Measurements from ENCODE around the gene KIRREL3. TPM values are rescaled to one million over a fixed set of nuclear protein-coding genes. Genes with fewer than 3 reads are reported as not detected.
A peak's percentile ranks its signal among the peaks of the same experiment; 100 is the strongest.

The KIRREL3 gene
- total and polyA plus RNA-seq, 4 donors, result 0.02 to 0.71 (median 0.15) TPM; not detected in 1

GRCh38 chr11:126467046-126467370, 533.6 kb downstream of the KIRREL3 start:
- TF ChIP-seq, protein P1, sequence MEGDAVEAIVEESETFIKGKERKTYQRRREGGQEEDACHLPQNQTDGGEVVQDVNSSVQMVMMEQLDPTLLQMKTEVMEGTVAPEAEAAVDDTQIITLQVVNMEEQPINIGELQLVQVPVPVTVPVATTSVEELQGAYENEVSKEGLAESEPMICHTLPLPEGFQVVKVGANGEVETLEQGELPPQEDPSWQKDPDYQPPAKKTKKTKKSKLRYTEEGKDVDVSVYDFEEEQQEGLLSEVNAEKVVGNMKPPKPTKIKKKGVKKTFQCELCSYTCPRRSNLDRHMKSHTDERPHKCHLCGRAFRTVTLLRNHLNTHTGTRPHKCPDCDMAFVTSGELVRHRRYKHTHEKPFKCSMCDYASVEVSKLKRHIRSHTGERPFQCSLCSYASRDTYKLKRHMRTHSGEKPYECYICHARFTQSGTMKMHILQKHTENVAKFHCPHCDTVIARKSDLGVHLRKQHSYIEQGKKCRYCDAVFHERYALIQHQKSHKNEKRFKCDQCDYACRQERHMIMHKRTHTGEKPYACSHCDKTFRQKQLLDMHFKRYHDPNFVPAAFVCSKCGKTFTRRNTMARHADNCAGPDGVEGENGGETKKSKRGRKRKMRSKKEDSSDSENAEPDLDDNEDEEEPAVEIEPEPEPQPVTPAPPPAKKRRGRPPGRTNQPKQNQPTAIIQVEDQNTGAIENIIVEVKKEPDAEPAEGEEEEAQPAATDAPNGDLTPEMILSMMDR (IDR thresholded peaks at IDR 0.05; ENCODE audit: control extremely low read depth, extremely low read depth), result no peak
- peak overlapping the region in 1 of 2 donors; percentile 84 for H3K27ac ChIP-seq (ENCODE audit: low read depth in 1 of 2, low read length in 1 of 2)
- peaks cover 0 to 29% (median 8%) of the 10 kb centered on the region in 5 donors for H3K4me1 ChIP-seq (ENCODE audit: control insufficient read depth in 5 of 5, insufficient read depth in 5 of 5, low read length in 5 of 5)
- H3K36me3 ChIP-seq (ENCODE audit: control insufficient read depth in 4 of 4, insufficient read depth in 4 of 4, low read length in 4 of 4), result no peaks in the 10 kb centered on the region
- H3K27me3 ChIP-seq (ENCODE audit: control insufficient read depth in 3 of 3, insufficient read depth in 3 of 3, low read length in 2 of 3), result no peaks in the 10 kb centered on the region
- DNase-seq, result no peak
- peaks cover 0 to 5% (median 0%) of the 10 kb centered on the region in 4 donors for H3K9me3 ChIP-seq (ENCODE audit: control insufficient read depth in 4 of 4, insufficient read depth in 3 of 4, low read length in 3 of 4)
- no peak overlapping the region for H3K9ac ChIP-seq (ENCODE audit: insufficient read depth in 1 of 2, low read length in 2 of 2)
- no peak for ATAC-seq (ENCODE audit: insufficient read depth, low FRiP score)
- H3K4me3 ChIP-seq, result no peak overlapping the region
- 88 to 90% methylated on average over 13 of the region's 13 CpGs for WGBS, 2 donors

DNA sequence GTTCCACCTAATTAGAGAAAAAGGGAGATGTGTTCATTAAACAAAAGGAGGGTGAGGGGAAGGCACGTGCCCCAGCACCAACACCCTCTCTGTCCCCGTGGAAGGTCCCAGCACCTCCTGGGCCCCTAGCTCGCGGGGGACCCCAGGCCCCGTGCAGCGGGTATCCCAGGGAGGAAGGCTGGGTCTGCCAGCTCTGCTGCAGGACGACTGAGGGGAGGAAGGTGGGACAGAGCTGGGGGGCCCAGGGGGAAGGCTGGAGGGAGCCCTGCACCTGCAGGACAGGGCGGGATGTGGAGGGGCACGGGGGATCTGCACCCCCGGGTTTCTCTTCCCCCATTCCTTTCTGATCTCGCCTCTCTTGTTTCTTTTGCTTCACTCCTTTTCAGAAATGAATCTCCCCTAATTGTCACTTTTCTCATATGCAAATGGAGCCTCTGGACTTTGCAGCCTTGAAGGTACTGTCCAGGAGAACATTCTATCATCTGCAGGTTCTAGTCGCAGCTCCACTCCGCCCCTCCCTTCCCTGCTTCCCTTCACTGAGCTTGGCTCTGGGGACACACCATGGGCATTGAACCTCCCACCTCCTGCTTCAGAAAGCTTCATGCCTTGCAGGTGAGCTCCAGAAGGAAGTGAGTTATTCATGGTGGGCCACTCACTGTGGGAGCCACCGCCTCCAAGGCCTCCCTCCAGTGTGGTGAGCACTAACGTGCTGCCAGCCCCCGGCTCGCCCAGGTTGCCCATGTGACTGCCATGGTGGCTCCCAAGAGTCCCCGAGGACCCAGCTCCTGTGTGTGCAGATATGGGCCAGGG, 534.1 kb downstream of the KIRREL3 start:
- H3K4me1 ChIP-seq (ENCODE audit: control insufficient read depth in 5 of 5, insufficient read depth in 5 of 5, low read length in 5 of 5), result peaks cover 0 to 29% (median 8%) of the 10 kb centered on the region in 5 donors
- DNase-seq, result no peak
- no peak for ATAC-seq (ENCODE audit: insufficient read depth, low FRiP score)
- WGBS, 2 donors, result 61 to 72% methylated on average over 15 to 18 of the region's 18 CpGs
- H3K36me3 ChIP-seq (ENCODE audit: control insufficient read depth in 4 of 4, insufficient read depth in 4 of 4, low read length in 4 of 4), result no peaks in the 10 kb centered on the region
- TF ChIP-seq, protein P1 (IDR thresholded peaks at IDR 0.05; ENCODE audit: control extremely low read depth, extremely low read depth), result no peak
- peak overlapping the region in 1 of 2 donors; percentile 28 for H3K27ac ChIP-seq (ENCODE audit: low read depth in 1 of 2, low read length in 1 of 2)
- no peak overlapping the region for H3K4me3 ChIP-seq
- H3K27me3 ChIP-seq (ENCODE audit: control insufficient read depth in 3 of 3, insufficient read depth in 3 of 3, low read length in 2 of 3), result no peaks in the 10 kb centered on the region
- no peak overlapping the region for H3K9ac ChIP-seq (ENCODE audit: insufficient read depth in 1 of 2, low read length in 2 of 2)
- peaks cover 0 to 5% (median 0%) of the 10 kb centered on the region in 4 donors for H3K9me3 ChIP-seq (ENCODE audit: control insufficient read depth in 4 of 4, insufficient read depth in 3 of 4, low read length in 3 of 4)

- no peak overlapping the region for H3K9ac ChIP-seq (ENCODE audit: insufficient read depth in 1 of 2, low read length in 2 of 2)
- no peaks in the 10 kb centered on the region for H3K27me3 ChIP-seq (ENCODE audit: control insufficient read depth in 3 of 3, insufficient read depth in 3 of 3, low read length in 2 of 3)
- no peak overlapping the region for H3K4me3 ChIP-seq
- ATAC-seq (ENCODE audit: insufficient read depth, low FRiP score) (no peak), DNase-seq (no peak)
- peaks cover 0 to 5% (median 0%) of the 10 kb centered on the region in 4 donors for H3K9me3 ChIP-seq (ENCODE audit: control insufficient read depth in 4 of 4, insufficient read depth in 3 of 4, low read length in 3 of 4)
- TF ChIP-seq, protein P1 (IDR thresholded peaks at IDR 0.05; ENCODE audit: control extremely low read depth, extremely low read depth), result no peak
- H3K4me1 ChIP-seq (ENCODE audit: control insufficient read depth in 5 of 5, insufficient read depth in 5 of 5, low read length in 5 of 5), result peaks cover 0 to 29% (median 8%) of the 10 kb centered on the region in 5 donors
- peak overlapping the region in 1 of 2 donors; percentile 32 for H3K27ac ChIP-seq (ENCODE audit: low read depth in 1 of 2, low read length in 1 of 2)
- H3K36me3 ChIP-seq (ENCODE audit: control insufficient read depth in 4 of 4, insufficient read depth in 4 of 4, low read length in 4 of 4), result no peaks in the 10 kb centered on the region
- 17 to 23% methylated on average over 19 of the region's 19 CpGs for WGBS, 2 donors
These were observed 534.9 kb downstream of the KIRREL3 start for GRCh38 chr11:126465573-126466188.
